NCI-H128 (cell line): ENCODE data around the gene LLGL2.
"Not testable (repeated sequence)": the region's sequence is repeated elsewhere in the genome, so short reads cannot be mapped to it uniquely, and the experiment has no call there.

ENCODE experiments used
- DNase-seq: peaks from one replicate; lab custom pipeline; 2025; ENCODE audit not compliant: unreplicated experiment; lab: John Stamatoyannopoulos, UW

LLGL2 gene, protein sequence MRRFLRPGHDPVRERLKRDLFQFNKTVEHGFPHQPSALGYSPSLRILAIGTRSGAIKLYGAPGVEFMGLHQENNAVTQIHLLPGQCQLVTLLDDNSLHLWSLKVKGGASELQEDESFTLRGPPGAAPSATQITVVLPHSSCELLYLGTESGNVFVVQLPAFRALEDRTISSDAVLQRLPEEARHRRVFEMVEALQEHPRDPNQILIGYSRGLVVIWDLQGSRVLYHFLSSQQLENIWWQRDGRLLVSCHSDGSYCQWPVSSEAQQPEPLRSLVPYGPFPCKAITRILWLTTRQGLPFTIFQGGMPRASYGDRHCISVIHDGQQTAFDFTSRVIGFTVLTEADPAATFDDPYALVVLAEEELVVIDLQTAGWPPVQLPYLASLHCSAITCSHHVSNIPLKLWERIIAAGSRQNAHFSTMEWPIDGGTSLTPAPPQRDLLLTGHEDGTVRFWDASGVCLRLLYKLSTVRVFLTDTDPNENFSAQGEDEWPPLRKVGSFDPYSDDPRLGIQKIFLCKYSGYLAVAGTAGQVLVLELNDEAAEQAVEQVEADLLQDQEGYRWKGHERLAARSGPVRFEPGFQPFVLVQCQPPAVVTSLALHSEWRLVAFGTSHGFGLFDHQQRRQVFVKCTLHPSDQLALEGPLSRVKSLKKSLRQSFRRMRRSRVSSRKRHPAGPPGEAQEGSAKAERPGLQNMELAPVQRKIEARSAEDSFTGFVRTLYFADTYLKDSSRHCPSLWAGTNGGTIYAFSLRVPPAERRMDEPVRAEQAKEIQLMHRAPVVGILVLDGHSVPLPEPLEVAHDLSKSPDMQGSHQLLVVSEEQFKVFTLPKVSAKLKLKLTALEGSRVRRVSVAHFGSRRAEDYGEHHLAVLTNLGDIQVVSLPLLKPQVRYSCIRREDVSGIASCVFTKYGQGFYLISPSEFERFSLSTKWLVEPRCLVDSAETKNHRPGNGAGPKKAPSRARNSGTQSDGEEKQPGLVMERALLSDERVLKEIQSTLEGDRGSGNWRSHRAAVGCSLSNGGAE

DNA sequence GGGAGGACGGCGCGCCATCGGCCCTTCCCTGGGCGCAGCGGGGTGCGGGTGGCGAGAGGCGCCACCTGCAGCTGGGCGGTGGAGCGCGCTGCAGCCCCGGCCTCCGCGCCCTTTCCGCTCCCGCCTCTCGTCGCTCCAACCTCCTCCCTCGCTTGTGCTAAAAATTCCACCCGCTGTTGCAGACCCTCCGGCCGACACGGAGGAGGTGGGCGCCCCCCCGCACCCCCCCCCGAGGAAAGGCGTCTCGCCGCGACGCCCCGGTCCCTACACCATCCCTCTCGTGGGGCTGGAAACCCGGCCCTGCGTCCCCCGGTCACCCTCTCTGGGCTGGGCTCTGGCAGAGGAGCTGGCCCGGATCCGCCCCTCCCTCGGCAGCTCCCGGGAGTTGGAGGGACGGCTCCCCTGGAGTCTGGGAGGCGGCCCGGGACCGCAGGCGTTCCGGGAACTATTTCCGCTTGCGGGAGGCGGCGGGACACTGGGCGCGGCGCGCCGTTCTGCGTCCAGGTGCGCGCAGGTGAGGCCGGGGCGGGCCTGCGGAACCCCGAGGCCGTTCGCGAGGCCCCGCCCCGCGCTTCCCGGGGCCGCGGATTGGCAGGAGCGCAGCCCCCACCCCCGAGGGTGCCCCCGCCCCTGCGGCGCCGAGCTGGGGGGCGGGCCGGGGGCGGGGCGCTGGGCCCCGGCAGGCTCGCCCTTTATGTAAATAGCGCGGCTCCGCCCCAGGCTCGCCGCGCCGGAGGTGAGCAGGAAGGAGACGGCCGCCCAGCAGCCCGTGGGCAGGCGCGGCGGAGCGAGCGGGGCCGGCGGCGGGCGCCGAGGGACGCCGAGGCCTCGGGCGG is at the start of gene LLGL2:
LLGL2 (plus strand) TSS at position 728 of the 836 bp plus-strand sequence. CDS start 17,730 bp downstream, outside the sequence.
- peak; percentile 78 for DNase-seq

DNA sequence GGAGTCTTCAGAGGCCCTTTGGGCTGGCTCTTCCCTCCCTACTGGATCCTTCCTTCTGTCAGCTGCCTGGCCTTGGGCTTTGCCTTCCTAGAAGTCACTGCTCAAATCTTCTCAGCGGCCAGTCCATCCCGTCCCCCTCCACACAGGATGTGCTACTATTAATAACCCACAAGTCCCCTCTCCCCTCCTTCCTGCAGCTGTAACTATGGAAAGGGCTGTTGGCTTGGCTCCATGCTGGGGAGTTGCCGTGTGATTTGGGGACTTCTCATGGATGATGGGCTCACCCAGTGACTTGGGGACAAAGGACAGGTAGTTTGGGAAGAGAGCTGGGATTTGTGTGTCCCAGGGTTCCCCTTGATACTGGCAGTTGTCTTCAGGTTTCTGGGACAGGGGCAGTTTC is 49.6 kb upstream of the LLGL2 start:
- DNase-seq = no peak

DNA sequence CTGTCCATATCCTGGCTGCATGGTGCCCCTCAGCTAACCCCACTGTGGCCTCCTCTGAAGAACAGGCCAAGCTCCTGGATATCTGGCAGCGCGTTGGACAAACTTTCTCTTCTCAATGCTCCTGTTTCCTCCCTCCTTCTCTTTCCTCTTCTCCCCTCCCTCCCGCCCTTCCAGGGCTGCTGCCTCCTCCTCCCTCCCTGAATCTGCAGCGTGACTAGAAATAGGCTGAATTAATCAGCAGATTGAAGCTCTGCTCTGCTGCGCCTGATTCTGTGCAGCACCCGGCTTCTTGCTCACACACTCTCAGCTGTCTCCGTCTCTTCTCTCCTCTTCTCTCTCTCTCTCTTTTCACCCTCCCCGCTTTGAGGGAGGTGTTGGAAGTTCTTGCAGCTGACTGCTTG is 49.2 kb upstream of the LLGL2 start:
- no peak for DNase-seq

DNA sequence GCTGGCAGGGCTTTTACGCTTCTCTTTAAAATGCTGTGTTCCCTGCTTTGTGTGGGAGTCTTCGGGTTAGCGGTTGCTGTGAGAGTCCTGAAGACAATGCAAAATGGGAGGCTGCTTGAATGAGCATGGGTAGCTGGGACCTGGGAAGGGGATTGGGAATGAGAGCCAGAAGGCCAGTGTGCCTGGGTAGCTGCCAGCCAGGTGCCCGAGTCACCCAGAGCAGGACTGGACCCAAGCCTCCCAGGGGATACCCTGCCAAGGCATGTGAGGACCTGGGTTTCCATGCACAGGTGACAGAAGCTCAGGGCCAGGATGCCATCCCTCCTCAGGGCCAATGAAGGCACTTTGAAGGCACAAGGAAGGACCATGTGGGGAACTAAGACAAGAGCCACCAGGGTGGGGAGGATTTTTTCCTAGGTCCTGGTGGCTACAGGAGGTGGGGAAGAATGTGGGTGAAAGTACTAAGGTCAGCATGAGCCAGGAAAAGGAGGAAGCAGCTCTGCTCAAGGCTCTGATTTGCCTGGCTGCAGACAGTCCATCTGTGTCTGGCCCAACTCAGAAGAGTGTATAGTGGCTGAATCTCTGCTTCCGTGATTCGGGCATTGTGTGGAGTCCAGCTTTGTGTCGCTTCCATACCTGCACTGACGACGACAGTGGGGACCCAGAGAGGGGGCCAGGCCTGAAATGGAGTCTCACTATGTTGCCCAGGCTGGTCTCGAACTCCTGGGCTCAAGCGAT is 48.6 kb upstream of the LLGL2 start:
- DNase-seq = no peak

DNA sequence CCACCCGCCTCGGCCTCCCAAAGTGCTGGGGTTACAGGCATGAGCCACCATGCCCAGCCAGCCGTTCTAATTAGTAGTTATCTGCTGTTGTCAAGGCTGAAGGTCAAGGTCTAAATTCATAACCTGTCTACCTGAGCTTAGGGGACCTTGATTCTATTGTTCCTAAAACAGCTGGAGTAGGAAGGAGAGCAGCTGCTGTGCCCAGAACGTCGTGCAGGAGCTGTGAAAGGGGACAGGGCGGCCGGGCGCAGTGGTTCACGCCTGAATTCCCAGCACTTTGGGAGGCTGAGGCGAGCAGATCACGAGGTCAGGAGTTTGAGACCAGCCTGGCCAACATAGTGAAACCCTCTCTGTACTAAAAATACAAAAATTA is 48.0 kb upstream of the LLGL2 start:
- DNase-seq = not testable (repeated sequence)

DNA sequence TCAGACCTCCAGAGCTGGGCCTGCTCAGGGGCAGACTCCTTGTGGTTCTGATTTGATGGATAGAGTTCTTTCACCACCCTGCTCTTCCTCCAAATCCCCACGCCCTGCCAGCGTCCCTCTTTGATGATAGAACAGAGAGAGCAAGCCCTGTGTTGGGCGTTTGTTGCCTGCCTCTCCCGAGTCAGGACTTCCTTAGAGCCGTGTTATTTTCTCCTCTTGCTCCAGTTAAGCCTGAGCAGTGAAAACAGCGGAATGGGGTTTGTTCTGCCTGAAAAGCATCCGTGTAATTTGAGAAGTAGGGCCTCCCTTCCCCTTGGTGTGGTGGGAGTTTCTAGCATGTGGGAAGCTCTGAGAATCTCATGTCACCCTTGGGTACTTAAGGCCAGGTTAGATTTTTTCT is 47.0 kb upstream of the LLGL2 start:
- no peak for DNase-seq

DNA sequence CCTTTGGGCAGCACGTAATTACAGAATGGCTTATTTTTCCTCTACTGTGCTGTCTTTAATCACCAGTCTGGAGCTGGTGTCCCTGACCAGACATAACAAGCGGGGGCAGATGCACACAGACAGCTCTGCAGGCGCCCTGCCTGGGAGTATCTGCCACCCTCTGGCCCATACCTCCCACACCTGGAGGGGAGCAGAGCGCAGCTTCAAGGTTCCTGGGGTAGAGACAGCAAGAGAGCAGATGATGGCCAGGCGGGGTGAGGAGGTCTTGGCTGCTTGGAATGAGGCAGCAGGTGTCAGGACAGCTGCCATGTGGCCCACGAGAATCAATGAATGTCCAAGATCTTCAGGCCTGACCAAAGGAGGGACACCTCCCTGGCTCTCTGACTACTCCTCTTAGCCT is 45.2 kb upstream of the LLGL2 start:
- no peak for DNase-seq

DNA sequence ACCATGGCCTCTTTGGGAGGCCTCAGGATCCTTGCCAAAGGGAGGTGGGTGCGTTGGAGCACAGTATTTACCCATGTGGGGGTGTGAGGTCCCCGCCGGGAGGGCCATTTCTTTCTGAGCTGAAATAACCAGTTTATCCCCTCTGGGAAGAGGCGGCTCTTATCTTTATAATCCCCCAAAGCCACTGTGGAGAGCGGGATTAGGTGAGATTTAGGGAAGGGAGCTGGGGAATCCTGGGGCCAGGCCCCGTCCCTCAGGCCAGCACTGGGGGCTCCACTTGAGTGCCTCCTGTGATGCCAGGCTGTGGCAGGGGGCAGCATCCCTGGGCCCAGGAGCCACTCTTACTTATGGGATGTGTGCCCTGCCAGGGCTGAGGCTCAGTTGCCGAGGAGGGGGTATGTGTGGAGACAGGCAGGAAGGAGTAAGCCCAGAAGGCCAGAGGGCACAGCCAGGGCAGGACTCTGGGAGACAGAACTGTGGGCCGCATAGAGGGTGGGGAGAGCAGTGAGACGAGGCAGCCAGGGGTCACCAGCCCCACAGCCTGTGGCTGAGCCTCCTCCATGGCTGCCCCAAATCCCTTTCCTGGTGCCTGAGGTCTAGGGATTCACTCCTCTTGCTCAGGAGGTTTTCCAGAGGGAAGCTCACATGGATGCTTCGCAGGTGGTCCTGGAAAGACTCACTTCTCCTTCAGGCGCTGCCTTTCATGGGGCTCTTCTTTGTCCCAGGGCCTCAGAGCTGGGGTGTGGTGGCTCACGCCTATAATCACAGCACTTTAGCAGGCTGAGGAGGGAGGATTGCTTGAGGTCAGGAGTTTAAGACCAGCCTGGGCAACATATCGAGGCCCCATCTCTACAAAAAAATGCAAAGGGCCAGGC is 44.1 kb upstream of the LLGL2 start:
- DNase-seq = no peak

DNA sequence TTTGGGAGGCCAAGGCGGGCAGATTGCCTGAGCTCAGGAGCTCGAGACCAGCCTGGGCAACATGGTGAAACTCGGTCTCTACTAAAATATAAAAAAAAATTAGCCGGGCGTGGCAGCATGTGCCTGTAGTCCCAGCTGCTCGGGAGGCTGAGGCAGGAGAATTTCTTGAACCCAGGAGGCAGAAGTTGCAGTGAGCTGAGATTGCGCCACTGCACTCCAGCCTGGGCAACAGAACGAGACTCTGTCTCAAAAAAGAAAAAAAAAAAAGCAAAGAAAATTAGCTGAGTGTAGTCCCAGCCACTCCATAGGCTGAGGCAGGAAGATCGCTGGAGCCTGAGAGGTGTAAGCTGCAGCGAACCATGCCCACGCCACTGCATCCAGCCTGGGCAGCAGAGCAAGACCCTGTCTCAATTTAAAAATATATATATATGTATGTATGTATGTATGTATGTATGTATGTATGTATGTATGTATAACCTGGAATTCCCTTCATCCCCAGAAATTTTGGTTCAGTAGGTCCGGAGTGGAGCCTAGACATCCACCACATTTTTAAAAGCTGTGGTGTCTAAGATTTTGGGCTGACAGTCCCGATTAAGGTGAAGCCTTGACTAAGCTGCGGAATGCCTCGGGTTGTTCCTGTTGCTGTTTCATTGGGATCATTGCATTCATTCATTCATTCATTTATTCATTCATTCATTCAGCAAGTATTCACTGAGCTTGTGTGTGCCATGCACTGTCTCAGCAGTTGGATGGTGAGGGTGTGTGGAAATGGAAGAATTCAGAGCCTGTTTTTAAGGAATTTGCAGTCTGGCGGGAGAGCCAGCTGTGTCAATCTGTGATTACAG is 43.2 kb upstream of the LLGL2 start:
- no peak for DNase-seq

DNA sequence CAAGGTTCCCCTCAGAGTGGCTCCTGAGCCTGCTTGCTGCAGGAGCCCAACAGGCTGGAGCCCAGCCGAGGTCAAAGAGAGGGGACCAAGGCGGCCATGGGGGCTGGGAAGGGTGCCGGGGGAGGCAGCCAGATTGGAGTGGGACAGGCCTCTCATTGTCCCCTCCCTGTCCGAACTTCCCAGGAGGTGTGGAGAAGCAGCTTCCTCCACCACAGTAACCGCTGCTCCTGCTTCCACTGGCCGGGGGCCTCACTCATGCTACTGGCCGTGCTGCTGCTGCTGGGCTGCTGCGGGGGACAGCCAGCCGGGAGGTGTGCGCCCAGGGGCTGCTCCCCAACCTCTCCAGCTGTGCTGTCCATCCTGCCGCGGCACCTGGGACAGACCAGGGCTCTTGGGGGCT is 39.8 kb upstream of the LLGL2 start:
- no peak for DNase-seq

DNA sequence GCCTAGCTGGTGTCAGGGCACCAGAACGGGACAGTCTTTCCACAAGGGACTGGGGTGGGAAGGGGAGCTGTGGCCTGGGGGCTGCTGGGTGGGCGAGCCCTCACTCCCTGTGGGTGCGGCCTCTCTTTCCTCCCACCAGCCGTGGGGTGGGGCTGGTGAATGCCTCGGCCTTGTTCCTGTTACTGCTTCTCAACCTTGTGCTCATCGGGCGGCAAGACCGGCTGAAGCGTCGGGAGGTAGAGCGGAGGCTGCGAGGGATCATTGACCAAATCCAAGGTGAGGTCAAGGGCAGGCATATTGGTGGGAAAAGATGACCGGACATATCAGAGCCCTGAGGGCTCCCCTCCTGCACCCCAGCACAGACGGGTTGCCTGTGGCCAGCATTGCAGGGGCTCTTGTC is 39.3 kb upstream of the LLGL2 start:
- DNase-seq = no peak

DNA sequence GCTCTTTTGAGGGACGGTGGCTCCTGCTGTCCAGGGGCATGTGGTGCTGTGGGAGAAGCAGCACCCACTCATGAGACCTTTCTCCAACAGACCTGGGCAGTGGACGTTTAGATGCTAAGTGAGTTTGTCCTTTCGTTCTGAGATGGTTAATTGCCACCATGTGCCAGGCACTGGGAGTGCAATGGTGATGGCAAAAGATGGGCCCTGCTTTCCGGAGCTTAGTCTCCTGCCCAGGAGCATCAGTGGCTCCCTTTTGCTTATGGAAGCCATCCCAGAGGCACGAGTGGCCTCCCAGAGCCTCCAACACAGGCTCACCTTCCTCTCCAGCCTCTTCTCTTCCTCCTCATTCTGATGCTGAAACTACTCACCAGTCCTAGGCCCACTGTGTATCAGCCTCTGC is 38.5 kb upstream of the LLGL2 start:
- no peak for DNase-seq

DNA sequence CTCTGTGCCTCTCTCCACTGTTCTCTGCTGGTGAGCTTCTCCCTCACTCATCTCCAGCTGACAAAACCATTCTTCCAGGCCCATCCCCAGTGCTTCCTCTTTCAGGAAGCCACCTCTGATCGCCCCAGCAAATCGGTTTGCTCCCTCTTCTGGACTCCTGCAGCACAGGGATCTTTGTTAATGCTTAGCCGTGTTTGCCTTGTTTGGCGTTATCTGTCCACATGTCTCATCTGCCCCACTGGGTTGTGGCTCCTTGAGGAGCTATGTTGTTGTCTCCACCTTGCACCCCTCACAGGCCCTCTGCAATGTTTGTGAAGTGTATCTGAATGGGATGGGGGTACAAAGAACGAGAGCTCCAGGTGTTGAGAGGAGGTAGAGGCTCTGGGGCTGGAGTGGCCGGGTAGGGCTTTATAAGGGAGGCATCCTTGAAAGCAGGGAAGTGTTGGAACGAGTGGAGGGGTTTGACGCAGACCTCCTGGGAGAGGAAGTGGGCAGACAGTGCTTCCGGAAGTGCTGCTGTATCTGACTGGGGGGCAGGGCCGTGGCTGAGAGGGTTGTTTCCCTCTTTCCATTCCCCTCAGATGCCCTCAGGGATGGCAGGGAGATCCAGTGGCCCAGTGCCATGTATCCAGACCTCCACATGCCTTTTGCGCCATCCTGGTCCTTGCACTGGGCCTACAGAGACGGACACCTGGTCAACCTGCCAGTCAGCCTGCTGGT is 38.0 kb upstream of the LLGL2 start:
- DNase-seq = no peak

DNA sequence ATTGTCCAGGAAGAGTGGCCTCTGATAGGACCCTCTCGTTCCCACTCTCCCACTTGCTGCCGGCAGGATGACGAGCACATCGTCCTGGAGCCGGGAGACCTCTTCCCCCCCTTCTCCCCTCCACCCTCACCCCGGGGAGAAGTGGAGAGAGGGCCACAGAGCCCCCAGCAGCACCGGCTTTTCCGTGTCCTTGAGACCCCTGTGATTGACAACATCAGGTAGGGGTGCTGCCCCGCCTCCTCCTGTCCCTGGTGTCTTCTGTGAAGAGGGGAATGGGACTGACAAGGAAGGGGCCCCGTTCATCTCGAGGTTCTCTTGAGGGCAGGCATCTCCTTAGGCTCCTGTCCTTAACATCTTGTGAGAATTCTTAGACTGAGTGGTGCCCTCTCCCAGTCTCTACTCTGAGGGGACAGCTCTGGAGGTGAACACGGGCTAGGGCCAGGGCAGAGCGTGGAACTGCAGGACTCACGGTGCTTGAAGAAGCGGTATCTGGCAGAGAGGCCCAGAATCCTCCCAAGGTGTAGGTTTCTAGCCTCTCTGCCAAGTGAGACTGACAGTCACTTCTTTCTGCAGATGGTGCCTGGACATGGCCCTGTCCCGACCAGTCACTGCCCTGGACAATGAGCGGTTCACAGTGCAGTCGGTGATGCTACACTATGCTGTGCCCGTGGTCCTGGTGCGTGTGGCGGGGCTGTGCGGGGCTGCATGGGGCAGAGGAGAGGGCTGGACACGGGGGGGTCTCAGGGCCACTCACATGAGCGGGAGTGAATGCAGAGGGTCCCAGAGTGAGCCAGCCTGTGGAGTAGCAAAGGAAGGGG is 36.6 kb upstream of the LLGL2 start:
- no peak for DNase-seq

DNA sequence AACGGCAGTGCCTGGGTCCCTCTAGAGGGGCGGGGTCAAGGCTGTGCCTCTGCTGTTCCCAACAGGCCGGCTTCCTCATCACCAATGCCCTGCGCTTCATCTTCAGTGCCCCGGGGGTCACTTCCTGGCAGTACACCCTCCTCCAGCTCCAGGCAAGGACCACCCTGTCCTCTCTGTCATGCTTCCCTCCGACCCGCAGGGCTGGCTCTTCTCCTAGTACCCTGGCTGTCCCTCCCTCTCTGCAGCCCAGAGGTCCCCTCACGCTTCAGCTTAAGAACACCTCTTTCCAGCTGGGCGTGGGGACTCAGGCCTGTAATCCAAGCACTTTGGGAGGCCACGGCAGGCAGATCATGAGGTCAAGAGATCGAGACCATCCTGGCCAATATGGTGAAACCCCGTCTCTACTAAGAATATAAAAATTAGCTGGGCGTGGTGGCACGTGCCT is 36.0 kb upstream of the LLGL2 start:
- no peak for DNase-seq

DNA sequence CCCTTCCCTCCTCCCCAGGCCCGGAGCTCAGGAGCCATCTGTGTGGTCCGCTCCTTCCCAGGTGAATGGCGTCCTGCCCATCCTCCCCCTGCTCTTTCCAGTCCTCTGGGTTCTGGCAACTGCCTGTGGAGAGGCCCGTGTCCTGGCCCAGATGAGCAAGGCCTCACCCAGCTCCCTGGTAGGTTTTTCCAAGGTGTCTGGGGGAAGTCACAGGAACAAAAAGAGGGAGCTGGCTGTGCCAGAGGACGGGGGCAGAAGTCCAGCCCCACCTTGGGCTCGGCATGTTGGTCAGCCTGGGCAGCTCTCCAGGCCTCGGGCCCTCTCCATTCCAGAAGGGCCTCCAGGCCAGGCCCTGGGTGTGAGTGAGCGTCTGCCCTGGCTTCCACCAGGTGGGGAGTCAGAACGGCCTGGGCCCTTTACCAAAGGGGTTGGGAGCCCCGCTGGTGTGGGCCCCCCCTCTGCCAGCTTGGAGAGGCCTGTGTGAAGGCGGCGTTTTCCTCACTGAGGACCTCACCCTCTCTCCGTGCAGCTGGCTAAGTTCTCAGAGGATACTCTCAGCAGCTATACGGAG is 35.2 kb upstream of the LLGL2 start:
- no peak for DNase-seq
